H1 (cell line): ENCODE results near the gene AHNAK2. TPM values are rescaled to one million over a fixed set of nuclear protein-coding genes. Genes with fewer than 3 reads are reported as not detected.

Experiments
- CTCF ChIA-PET: fragments of 300-600 bp; sonication (Branson Sonifier 250); formaldehyde crosslinking; loops from one replicate; lab custom pipeline; 2021; ENCODE audit not compliant: partially characterized antibody; lab: Charles Lee
- POLR2A ChIA-PET: fragments of 300-600 bp; sonication (Branson Sonifier 250); formaldehyde crosslinking; loops from one replicate; lab custom pipeline; 2021; ENCODE audit warnings: inconsistent platforms; ENCODE audit not compliant: partially characterized antibody; lab: Charles Lee
- DNase-seq, 2 experiments: peaks; one replicate each; pipeline versions ENCODE4 v3.0.0 to v3.0.0-alpha.2; 2010 to 2022; ENCODE audit warnings: low spot score in 2 of 2, low read depth in 1 of 2, mixed read lengths in 1 of 2
- FAIRE-seq: peaks from 2 replicates; lab custom pipeline; 2011; peaks lifted over from hg19 to GRCh38; lab: Jason Lieb, UNC
- H2AFZ ChIP-seq: 2 replicates; pipeline ENCODE4 v1.8.1; 2012; ENCODE audit warnings: low read length, inconsistent platforms
- H2AK5ac ChIP-seq: 2 replicates; pipeline ENCODE4 v1.6.1; 2013; ENCODE audit warnings: low read depth, low read length
- H2BK120ac ChIP-seq: replicated peaks from 2 replicates; pipeline ENCODE3; 2013; ENCODE audit warnings: low read depth, low read length, inconsistent platforms
- H2BK12ac ChIP-seq: 2 replicates; pipeline ENCODE4 v1.6.1; 2013; ENCODE audit warnings: low read depth, low read length
- H2BK15ac ChIP-seq: 2 replicates; pipeline ENCODE4 v1.6.1; 2013; ENCODE audit warnings: low read length
- H2BK20ac ChIP-seq: 2 replicates; pipeline ENCODE4 v1.6.1; 2013; ENCODE audit warnings: low read length
- H2BK5ac ChIP-seq: 2 replicates; pipeline ENCODE4 v1.6.1; 2013; ENCODE audit warnings: low read depth, low read length
- H3K14ac ChIP-seq: 2 replicates; pipeline ENCODE4 v1.6.1; 2013; ENCODE audit warnings: inconsistent platforms; ENCODE audit not compliant: insufficient read length
- H3K18ac ChIP-seq: 2 replicates; pipeline ENCODE4 v1.6.1; 2013; ENCODE audit warnings: low read length; ENCODE audit errors: extremely low read depth
- H3K23ac ChIP-seq: 2 replicates; pipeline ENCODE4 v1.6.1; 2013; ENCODE audit warnings: inconsistent platforms; ENCODE audit not compliant: insufficient read length
- H3K23me2 ChIP-seq: 2 replicates; pipeline ENCODE4 v1.6.1; 2013; ENCODE audit warnings: low read depth, low read length
- H3K27ac ChIP-seq: 2 replicates; pipeline ENCODE4 v1.6.1; 2011; ENCODE audit warnings: low read depth, low read length, inconsistent platforms
- H3K27me3 ChIP-seq, 4 experiments: replicated peaks in 1 of 4; 1 replicate in 1 of 4; 2 replicates in 3 of 4; pipeline versions ENCODE4 v1.6.1 to v1.8.1; 2011 to 2013; ENCODE audit warnings: low read length in 3 of 4, mild to moderate bottlenecking in 3 of 4, inconsistent platforms in 2 of 4, mixed read lengths in 2 of 4, moderate library complexity in 1 of 4; ENCODE audit not compliant: control insufficient read depth in 3 of 4, insufficient read depth in 3 of 4; ENCODE audit errors: extremely low read depth in 1 of 4
- H3K36me3 ChIP-seq, 4 experiments: 2 replicates each; pipeline versions ENCODE4 v1.6.1 to v1.8.1; 2011 to 2013; ENCODE audit warnings: mild to moderate bottlenecking in 4 of 4, low read length in 3 of 4, moderate library complexity in 2 of 4, control low read depth in 1 of 4, inconsistent platforms in 1 of 4; ENCODE audit not compliant: insufficient read depth in 4 of 4, control insufficient read depth in 2 of 4
- H3K4ac ChIP-seq: replicated peaks from 2 replicates; pipeline ENCODE3; 2013; ENCODE audit warnings: low read length, low read depth, mixed read lengths, inconsistent platforms; ENCODE audit not compliant: insufficient read length
- H3K4me1 ChIP-seq, 4 experiments: replicated peaks in 1 of 4; 1 replicate in 1 of 4; 2 replicates in 3 of 4; pipeline versions ENCODE4 v1.6.1 to v1.8.1; 2011 to 2013; ENCODE audit warnings: low read length in 3 of 4, inconsistent platforms in 2 of 4, mixed read lengths in 1 of 4; ENCODE audit not compliant: insufficient read depth in 4 of 4, control insufficient read depth in 3 of 4
- H3K4me2 ChIP-seq, 2 experiments: 2 replicates each; pipeline versions ENCODE4 v1.6.1 to v1.8.1; 2011 to 2013; ENCODE audit warnings: low read depth in 2 of 2, low read length in 2 of 2, control low read depth in 1 of 2, inconsistent platforms in 1 of 2, mild to moderate bottlenecking in 1 of 2; ENCODE audit not compliant: insufficient read depth in 1 of 2
- H3K4me3 ChIP-seq, 4 experiments: fragments of 200-600, 300-600 bp in 1 of 4; sonication (generic), shearing (Covaris generic), sonication (Bioruptor Twin) in 1 of 4; 2 replicates each; pipeline versions ENCODE4 v1.5.1 to v1.8.1; 2011 to 2016; ENCODE audit warnings: low read length in 4 of 4, low read depth in 3 of 4, control low read depth in 2 of 4, inconsistent platforms in 2 of 4, mild to moderate bottlenecking in 2 of 4, mixed read lengths in 1 of 4, moderate library complexity in 1 of 4; ENCODE audit not compliant: insufficient read depth in 2 of 4; ENCODE audit errors: extremely low read depth in 1 of 4
- H3K56ac ChIP-seq: replicated peaks from 2 replicates; pipeline ENCODE3; 2013; ENCODE audit warnings: low read depth, mild to moderate bottlenecking, mixed read lengths, low read length, inconsistent platforms; ENCODE audit not compliant: insufficient read length
- H3K79me1 ChIP-seq: 2 replicates; pipeline ENCODE4 v1.6.1; 2013; ENCODE audit warnings: low read depth, low read length, control low read depth
- H3K79me2 ChIP-seq, 2 experiments: 2 replicates each; pipeline versions ENCODE4 v1.6.1 to v1.8.1; 2012 to 2013; ENCODE audit warnings: low read length in 2 of 2, mild to moderate bottlenecking in 2 of 2, inconsistent platforms in 1 of 2; ENCODE audit not compliant: insufficient read depth in 2 of 2, control insufficient read depth in 1 of 2
- H3K9ac ChIP-seq, 4 experiments: replicated peaks in 1 of 4; 1 replicate in 1 of 4; 2 replicates in 3 of 4; pipeline versions ENCODE4 v1.6.1 to v1.8.1; 2011 to 2013; ENCODE audit warnings: low read depth in 3 of 4, low read length in 3 of 4, control low read depth in 2 of 4, mild to moderate bottlenecking in 2 of 4, moderate library complexity in 2 of 4, inconsistent platforms in 1 of 4; ENCODE audit errors: extremely low read depth in 1 of 4
- H3K9me3 ChIP-seq, 2 experiments: 2 replicates each; pipeline versions ENCODE4 v1.6.1 to v1.8.1; 2012 to 2013; ENCODE audit warnings: mild to moderate bottlenecking in 2 of 2, moderate library complexity in 2 of 2, control low read depth in 1 of 2, inconsistent platforms in 1 of 2, low read depth in 1 of 2, low read length in 1 of 2, mixed read lengths in 1 of 2; ENCODE audit not compliant: insufficient read depth in 2 of 2
- H4K20me1 ChIP-seq, 2 experiments: replicated peaks in 1 of 2; 2 replicates each; pipeline versions ENCODE3 to v1.8.1; 2011 to 2013; ENCODE audit warnings: inconsistent platforms in 2 of 2, low read length in 2 of 2, mild to moderate bottlenecking in 1 of 2; ENCODE audit not compliant: insufficient read depth in 2 of 2, control insufficient read depth in 1 of 2
- H4K5ac ChIP-seq: 2 replicates; pipeline ENCODE4 v1.6.1; 2013; ENCODE audit warnings: low read length, low read depth, mixed read lengths, inconsistent platforms; ENCODE audit not compliant: insufficient read length
- H4K8ac ChIP-seq: 2 replicates; pipeline ENCODE4 v1.8.0; 2013; ENCODE audit warnings: mild to moderate bottlenecking, moderate library complexity, low read length, inconsistent platforms; ENCODE audit not compliant: insufficient read depth; ENCODE audit errors: extremely low read depth
- H4K91ac ChIP-seq: replicated peaks from 2 replicates; pipeline ENCODE3; 2013; ENCODE audit warnings: low read length, mixed read lengths, inconsistent platforms; ENCODE audit not compliant: insufficient read length
- BACH1 ChIP-seq: IDR thresholded peaks from 2 replicates; pipeline ENCODE4 v1.6.1; 2012; ENCODE audit warnings: low read length, improper control_type of control experiment
- CBX5 ChIP-seq: fragments of 300-800, 300-1000 bp; sonication (generic); IDR thresholded peaks from 2 replicates; pipeline ENCODE4 v1.7.1; 2016; ENCODE audit warnings: antibody characterized with exemption, low read length, low read depth
- CTBP2 ChIP-seq: IDR thresholded peaks from 2 replicates; pipeline ENCODE4 v1.7.0; 2011; ENCODE audit warnings: borderline replicate concordance, mild to moderate bottlenecking, moderate library complexity, mixed read lengths, low read length; ENCODE audit not compliant: insufficient read depth, insufficient read length
- EP300 ChIP-seq, 2 experiments: IDR thresholded peaks; 1 replicate in 1 of 2; 2 replicates in 1 of 2; pipeline ENCODE4 v1.6.1; 2011 to 2012; ENCODE audit warnings: low read depth in 2 of 2, low read length in 2 of 2, mild to moderate bottlenecking in 2 of 2, borderline replicate concordance in 1 of 2, inconsistent platforms in 1 of 2, moderate library complexity in 1 of 2
- HDAC6 ChIP-seq: IDR thresholded peaks from one replicate; pipeline ENCODE4 v1.7.1; 2012; ENCODE audit warnings: low read depth, mild to moderate bottlenecking, inconsistent platforms, low read length, moderate library complexity
- MAFK ChIP-seq: IDR thresholded peaks from 2 replicates; pipeline ENCODE4 v1.6.1; 2012; ENCODE audit warnings: low read depth, mild to moderate bottlenecking, improper control_type of control experiment, low read length
- NANOG ChIP-seq: IDR thresholded peaks from 2 replicates; pipeline ENCODE4 v1.6.1; 2011; ENCODE audit warnings: low read length, low read depth, mild to moderate bottlenecking, inconsistent platforms; ENCODE audit not compliant: insufficient read depth, poor library complexity, severe bottlenecking
- RBBP5 ChIP-seq: IDR thresholded peaks from 2 replicates; pipeline ENCODE4 v1.7.1; 2012; ENCODE audit warnings: low read depth, mild to moderate bottlenecking, inconsistent platforms, low read length, moderate library complexity, borderline replicate concordance
- RNF2 ChIP-seq: fragments of 200-900, 300-1000 bp; sonication (generic); IDR thresholded peaks from 2 replicates; pipeline ENCODE4 v1.7.1; 2016; ENCODE audit warnings: borderline replicate concordance, low read depth, mild to moderate bottlenecking, antibody characterized with exemption, low read length; ENCODE audit not compliant: poor library complexity, severe bottlenecking; ENCODE audit errors: missing control alignments
- SP1 ChIP-seq: IDR thresholded peaks from 2 replicates; pipeline ENCODE4 v1.6.1; 2011; ENCODE audit warnings: low read depth, low read length
- SP4 ChIP-seq: IDR thresholded peaks from 2 replicates; pipeline ENCODE4 v1.6.1; 2012; ENCODE audit warnings: low read length, inconsistent platforms
- WGBS, 2 experiments: shearing (Covaris generic) in 1 of 2; methylation state at CpG; one replicate each; pipeline versions ENCODE4 v1.1.6 to v1.1.7; 2013 to 2015; ENCODE audit warnings: low lambda C conversion rate in 2 of 2, mixed read lengths in 2 of 2, inconsistent platforms in 1 of 2, low coverage in 1 of 2, missing lambda C conversion rate in 1 of 2; ENCODE audit not compliant: insufficient replicate concordance in 2 of 2, insufficient coverage in 1 of 2, insufficient read length in 1 of 2; ENCODE audit errors: extremely low coverage in 1 of 2, missing lambda C conversion rate in 1 of 2; 5-methylcytosine and 5-hydroxymethylcytosine counted together
- polyA plus RNA-seq, 7 experiments: library from polyadenylated mRNA; depleted of rRNA in 3 of 7; stranded (reverse) in 5 of 7; unstranded in 2 of 7; fragments of >200 nt in 5 of 7; fragments of 200-250 nt in 2 of 7; gene quantifications; 1 replicate in 5 of 7; 2 replicates in 1 of 7; 4 replicates in 1 of 7; pipeline versions ENCODE4 v1.2.1 to v1.2.3, GENCODE V29; 2011 to 2013; ENCODE audit warnings: missing spikeins in 2 of 7, mixed read lengths in 2 of 7
- total RNA-seq: library from RNA; stranded (reverse); fragmentation: NEBNext Ultra II Directional; extraction: Animal tissue kit (Norgen Biotek cat#: 25700); gene quantifications from 2 replicates; pipeline ENCODE4 v1.2.1, GENCODE V29; 2021

AHNAK2 gene
- total and polyA plus RNA-seq, 2 of the 8 experiments (the other 6 are each of a cell fraction or from before 2014, with no cell fraction given): 0.95 to 2.0 TPM

GRCh38 chr14:104887623-104888488, 90.3 kb downstream of the AHNAK2 start:
- ChIA-PET POLR2A (interaction anchor here (1.5 to 2.7 kb wide), 3 partner anchors 8 to 13 kb away, joined by 4 to 8 read pairs (median 4); no protein-coding TSS in a partner anchor), CTCF (no interaction called here)
- H4K5ac ChIP-seq: no peak overlapping the region
- H2AK5ac ChIP-seq: no peak overlapping the region
- H4K20me1 ChIP-seq: peaks cover 3 to 5% of the 10 kb centered on the region in 2 experiments
- H3K27me3 ChIP-seq: no peaks in the 10 kb centered on the region
- H3K23ac ChIP-seq: no peak overlapping the region
- FAIRE-seq (no peak), DNase-seq (peak in 1 of 2 experiments; percentile 41)
- H2BK12ac ChIP-seq: no peak overlapping the region
- no peak overlapping the region for H3K4ac ChIP-seq
- H2BK20ac ChIP-seq: no peak overlapping the region
- no peaks in the 10 kb centered on the region for H3K9me3 ChIP-seq
- no peak overlapping the region for H2BK15ac ChIP-seq
- 93% methylated on average over 25 of the region's 33 CpGs; no CpG with 5 or more reads in 1 of the 2 experiments for WGBS, 2 experiments
- H2AFZ ChIP-seq: no peak overlapping the region
- H4K91ac ChIP-seq: no peak overlapping the region
- no peak overlapping the region for H2BK5ac ChIP-seq
- H3K18ac ChIP-seq: no peak overlapping the region
- no peaks in the 10 kb centered on the region for H3K79me1 ChIP-seq
- peaks cover 0 to 3% (median 0%) of the 10 kb centered on the region in 4 experiments; a peak in 2 of 7 replicates for H3K4me1 ChIP-seq
- H4K8ac ChIP-seq: 0 out of 2 replicates have a peak overlapping the region, but pooled peaks have one; percentile 51
- H3K14ac ChIP-seq: no peak overlapping the region
- no peak overlapping the region for H2BK120ac ChIP-seq
- no peak overlapping the region for H3K4me3 ChIP-seq
- H3K23me2 ChIP-seq: peaks cover 12% of the 10 kb centered on the region; the same call in 1 of the 2 replicates
- H3K27ac ChIP-seq: no peak overlapping the region
- H3K79me2 ChIP-seq: no peaks in the 10 kb centered on the region
- peaks cover 0 to 37% (median 3%) of the 10 kb centered on the region in 4 experiments; a peak in 4 of 8 replicates for H3K36me3 ChIP-seq
- H3K56ac ChIP-seq: no peak overlapping the region
- no peak overlapping the region for H3K4me2 ChIP-seq
- no peak overlapping the region for H3K9ac ChIP-seq
- TF ChIP-seq SP4: no peak
- no peak for TF ChIP-seq CTBP2
- TF ChIP-seq CBX5: no peak
- no peak for TF ChIP-seq HDAC6
- no peak for TF ChIP-seq RNF2
- TF ChIP-seq SP1: no peak
- no peak for TF ChIP-seq EP300 (IDR thresholded peaks at IDR 0.05; ENCODE audit: borderline replicate concordance in 1 of 2, low read depth in 2 of 2, low read length in 2 of 2)
- no peak for TF ChIP-seq MAFK
- TF ChIP-seq NANOG: no peak
- no peak for TF ChIP-seq BACH1
- TF ChIP-seq RBBP5: no peak
